Measurements from ENCODE around the gene FCAMR. TPM values are rescaled to one million over a fixed set of nuclear protein-coding genes. Genes with fewer than 3 reads are reported as not detected.

Gene FCAMR
- total RNA-seq, 1 experiment from 2014 or later: not detected

DNA sequence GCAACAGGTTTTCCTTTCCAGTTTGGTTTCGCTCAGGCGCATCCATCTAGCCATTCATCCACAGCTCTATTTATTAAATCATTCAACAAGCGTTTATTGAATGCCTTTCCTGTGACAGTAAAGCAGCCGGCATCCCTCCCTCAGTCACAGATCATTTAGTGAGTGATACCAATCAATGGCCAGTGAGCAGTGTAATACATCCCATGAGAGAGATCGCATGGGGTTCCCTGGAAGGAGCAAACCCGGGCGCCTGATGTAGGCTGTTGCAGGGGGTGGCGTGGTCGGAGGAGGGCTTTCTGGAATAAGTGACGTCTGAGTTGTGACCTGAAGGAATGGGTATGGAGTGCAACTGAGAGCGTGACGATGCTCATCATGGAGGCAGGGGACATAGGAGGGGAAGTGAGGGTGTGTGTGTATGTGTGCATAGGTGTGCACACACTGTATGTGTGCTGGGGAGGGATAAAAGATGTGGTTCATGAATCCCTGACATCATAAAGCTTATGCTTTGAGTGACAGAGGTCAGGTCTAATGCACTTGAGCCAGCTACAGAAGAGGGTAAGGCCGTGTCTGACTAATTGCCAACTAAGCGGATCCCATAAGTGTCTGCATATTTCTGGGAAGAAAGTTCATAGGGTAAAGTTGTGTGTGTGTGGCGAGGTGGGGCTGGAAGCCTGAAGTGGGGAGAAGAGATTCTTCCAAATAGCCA lies 55.1 kb downstream of the FCAMR start:
- no peak overlapping the region for H3K27ac Mint-ChIP-seq
- no peak for ATAC-seq
- H3K4me1 Mint-ChIP-seq: no peaks in the 10 kb centered on the region
- no peaks in the 10 kb centered on the region for H3K9me3 Mint-ChIP-seq
- TF ChIP-seq ZNF423 (CRISPR knock-in tag; IDR thresholded peaks at IDR 0.05): no peak
- no peak for TF ChIP-seq GRHL2 (CRISPR knock-in tag; IDR thresholded peaks at IDR 0.05; ENCODE audit: insufficient replicate concordance, severe bottlenecking)
- TF ChIP-seq SMAD4 (CRISPR knock-in tag; IDR thresholded peaks at IDR 0.05): no peak
- TF ChIP-seq, protein P1, sequence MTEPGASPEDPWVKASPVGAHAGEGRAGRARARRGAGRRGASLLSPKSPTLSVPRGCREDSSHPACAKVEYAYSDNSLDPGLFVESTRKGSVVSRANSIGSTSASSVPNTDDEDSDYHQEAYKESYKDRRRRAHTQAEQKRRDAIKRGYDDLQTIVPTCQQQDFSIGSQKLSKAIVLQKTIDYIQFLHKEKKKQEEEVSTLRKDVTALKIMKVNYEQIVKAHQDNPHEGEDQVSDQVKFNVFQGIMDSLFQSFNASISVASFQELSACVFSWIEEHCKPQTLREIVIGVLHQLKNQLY (CRISPR knock-in tag; IDR thresholded peaks at IDR 0.05): no peak
- no peak for TF ChIP-seq ZNF317 (CRISPR knock-in tag; IDR thresholded peaks at IDR 0.05; ENCODE audit: borderline replicate concordance, low read depth)
- no peak for TF ChIP-seq ETV6 (CRISPR knock-in tag; IDR thresholded peaks at IDR 0.05)
- TF ChIP-seq, protein P2, sequence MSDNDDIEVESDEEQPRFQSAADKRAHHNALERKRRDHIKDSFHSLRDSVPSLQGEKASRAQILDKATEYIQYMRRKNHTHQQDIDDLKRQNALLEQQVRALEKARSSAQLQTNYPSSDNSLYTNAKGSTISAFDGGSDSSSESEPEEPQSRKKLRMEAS (CRISPR knock-in tag; IDR thresholded peaks at IDR 0.05): no peak
- TF ChIP-seq CREM (CRISPR knock-in tag; IDR thresholded peaks at IDR 0.05): no peak
- TF ChIP-seq, protein P3, sequence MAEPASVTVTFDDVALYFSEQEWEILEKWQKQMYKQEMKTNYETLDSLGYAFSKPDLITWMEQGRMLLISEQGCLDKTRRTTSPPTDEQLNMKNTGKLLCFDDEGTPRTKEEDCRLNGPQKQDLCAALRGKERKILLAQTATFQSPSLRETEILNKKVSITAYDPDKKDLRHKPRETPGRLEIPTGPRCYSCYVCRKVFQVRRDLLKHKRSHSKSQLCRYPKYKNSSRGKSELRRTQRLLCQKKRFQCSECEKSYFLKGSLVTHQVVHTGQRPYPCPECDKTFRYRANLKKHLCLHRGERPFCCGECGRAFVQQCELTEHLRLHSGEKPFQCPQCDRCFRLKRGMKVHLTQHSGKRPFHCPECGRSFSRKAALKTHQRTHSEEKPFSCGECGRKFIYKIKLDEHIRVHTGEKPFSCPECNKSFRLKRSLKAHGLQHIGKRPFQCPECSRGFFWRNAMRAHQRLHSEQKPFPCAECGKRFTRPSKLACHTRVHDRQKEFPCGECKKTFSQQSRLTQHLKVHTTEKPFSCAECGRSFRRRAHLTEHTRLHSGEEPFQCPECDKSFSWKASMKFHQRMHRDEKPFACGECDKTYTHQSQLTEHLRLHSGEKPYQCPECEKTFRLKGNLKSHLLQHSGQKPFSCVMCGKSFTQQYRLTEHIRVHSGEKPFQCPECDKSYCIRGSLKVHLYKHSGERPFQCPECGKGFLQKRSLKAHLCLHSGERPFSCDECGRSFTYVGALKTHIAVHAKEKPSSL (CRISPR knock-in tag; conservative IDR thresholded peaks at IDR 0.05): no peak
- no peak for TF ChIP-seq CBFB (CRISPR knock-in tag; IDR thresholded peaks at IDR 0.05; ENCODE audit: low read depth)
- no peaks in the 10 kb centered on the region for H3K36me3 Mint-ChIP-seq
- no peak for DNase-seq (ENCODE audit: low spot score)
- H3K27me3 Mint-ChIP-seq (ENCODE audit: low read depth): peaks cover 18% of the 10 kb centered on the region
- no peak overlapping the region for H3K4me3 Mint-ChIP-seq
- CTCF ChIA-PET: interaction anchor here (0.7 kb wide), 2 partner anchors 223 to 408 kb away, joined by 3 read pairs; partner anchors contain the start of gene RASSF5
- POLR2A ChIA-PET: interaction anchor here (0.7 kb wide), 1 partner anchor 180 kb away, joined by 10 read pairs; no protein-coding TSS in a partner anchor

DNA sequence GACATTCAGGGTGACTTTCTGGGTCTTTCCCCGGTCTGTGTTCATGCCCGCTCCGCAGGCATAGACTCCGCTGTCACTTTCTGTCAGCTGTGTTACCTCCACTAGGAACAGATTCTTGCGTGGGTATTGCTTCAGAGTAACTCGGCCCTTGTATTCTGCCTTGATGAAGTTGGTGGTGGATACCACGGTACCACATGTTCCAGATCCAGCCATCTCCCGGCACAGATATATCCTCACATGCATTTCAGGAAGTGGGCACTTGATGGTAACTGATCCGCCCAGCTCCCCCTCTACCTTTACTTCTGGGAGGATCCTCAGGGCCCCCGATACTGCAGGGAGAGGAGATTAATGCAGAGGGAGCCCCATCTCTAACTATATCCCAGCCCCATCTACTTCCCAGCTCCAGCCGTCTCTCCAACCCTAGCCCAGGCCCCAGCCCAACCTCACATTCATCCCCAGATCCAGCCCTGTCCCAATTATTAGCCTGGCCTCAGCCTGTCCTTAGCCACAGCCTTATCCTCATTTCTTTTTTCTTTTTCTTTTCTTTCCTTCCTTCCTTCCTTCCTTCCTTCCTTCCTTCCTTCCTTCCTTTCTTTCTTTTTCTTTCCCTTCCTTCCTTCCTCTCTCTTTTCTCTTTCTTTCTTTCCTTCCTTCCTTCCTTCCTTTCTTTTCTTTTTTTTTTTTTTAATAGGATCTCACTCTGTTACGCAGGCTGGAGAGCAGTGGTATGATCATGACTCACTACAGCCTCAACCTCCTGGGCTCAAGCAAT lies 56.3 kb downstream of the FCAMR start:
- H3K27ac Mint-ChIP-seq: no peak overlapping the region
- DNase-seq (ENCODE audit: low spot score): no peak
- peaks cover 26% of the 10 kb centered on the region for H3K27me3 Mint-ChIP-seq (ENCODE audit: low read depth)
- no peaks in the 10 kb centered on the region for H3K36me3 Mint-ChIP-seq
- H3K4me3 Mint-ChIP-seq: no peak overlapping the region
- H3K4me1 Mint-ChIP-seq: peaks cover 2% of the 10 kb centered on the region
- ChIA-PET CTCF (interaction anchor here (1.8 to 3.5 kb wide), 6 partner anchors 19 to 283 kb away, joined by 9 to 35 read pairs (median 26); partner anchors contain the start of gene IL20), POLR2A (interaction anchor here (0.7 kb wide), 1 partner anchor 179 kb away, joined by 10 read pairs; no protein-coding TSS in a partner anchor)
- no peaks in the 10 kb centered on the region for H3K9me3 Mint-ChIP-seq
- no peak for ATAC-seq
- no peak for TF ChIP-seq ZNF423 (CRISPR knock-in tag; IDR thresholded peaks at IDR 0.05)
- no peak for TF ChIP-seq ELF4 (CRISPR knock-in tag; IDR thresholded peaks at IDR 0.05; ENCODE audit: low read depth)
- no peak for TF ChIP-seq MXD4 (CRISPR knock-in tag; IDR thresholded peaks at IDR 0.05; ENCODE audit: borderline replicate concordance)
- TF ChIP-seq JAZF1 (CRISPR knock-in tag; IDR thresholded peaks at IDR 0.05): no peak
- TF ChIP-seq, protein P4, sequence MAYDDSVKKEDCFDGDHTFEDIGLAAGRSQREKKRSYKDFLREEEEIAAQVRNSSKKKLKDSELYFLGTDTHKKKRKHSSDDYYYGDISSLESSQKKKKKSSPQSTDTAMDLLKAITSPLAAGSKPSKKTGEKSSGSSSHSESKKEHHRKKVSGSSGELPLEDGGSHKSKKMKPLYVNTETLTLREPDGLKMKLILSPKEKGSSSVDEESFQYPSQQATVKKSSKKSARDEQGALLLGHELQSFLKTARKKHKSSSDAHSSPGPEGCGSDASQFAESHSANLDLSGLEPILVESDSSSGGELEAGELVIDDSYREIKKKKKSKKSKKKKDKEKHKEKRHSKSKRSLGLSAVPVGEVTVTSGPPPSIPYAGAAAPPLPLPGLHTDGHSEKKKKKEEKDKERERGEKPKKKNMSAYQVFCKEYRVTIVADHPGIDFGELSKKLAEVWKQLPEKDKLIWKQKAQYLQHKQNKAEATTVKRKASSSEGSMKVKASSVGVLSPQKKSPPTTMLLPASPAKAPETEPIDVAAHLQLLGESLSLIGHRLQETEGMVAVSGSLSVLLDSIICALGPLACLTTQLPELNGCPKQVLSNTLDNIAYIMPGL (CRISPR knock-in tag; IDR thresholded peaks at IDR 0.05): no peak
- TF ChIP-seq, protein P5, sequence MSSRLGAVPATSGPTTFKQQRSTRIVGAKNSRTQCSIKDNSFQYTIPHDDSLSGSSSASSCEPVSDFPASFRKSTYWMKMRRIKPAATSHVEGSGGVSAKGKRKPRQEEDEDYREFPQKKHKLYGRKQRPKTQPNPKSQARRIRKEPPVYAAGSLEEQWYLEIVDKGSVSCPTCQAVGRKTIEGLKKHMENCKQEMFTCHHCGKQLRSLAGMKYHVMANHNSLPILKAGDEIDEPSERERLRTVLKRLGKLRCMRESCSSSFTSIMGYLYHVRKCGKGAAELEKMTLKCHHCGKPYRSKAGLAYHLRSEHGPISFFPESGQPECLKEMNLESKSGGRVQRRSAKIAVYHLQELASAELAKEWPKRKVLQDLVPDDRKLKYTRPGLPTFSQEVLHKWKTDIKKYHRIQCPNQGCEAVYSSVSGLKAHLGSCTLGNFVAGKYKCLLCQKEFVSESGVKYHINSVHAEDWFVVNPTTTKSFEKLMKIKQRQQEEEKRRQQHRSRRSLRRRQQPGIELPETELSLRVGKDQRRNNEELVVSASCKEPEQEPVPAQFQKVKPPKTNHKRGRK (CRISPR knock-in tag; IDR thresholded peaks at IDR 0.05; ENCODE audit: borderline replicate concordance): no peak
- no peak for TF ChIP-seq OVOL2 (CRISPR knock-in tag; IDR thresholded peaks at IDR 0.05; ENCODE audit: borderline replicate concordance)
- no peak for TF ChIP-seq FOXJ3 (CRISPR knock-in tag; IDR thresholded peaks at IDR 0.05; ENCODE audit: borderline replicate concordance)
- TF ChIP-seq, protein P6, sequence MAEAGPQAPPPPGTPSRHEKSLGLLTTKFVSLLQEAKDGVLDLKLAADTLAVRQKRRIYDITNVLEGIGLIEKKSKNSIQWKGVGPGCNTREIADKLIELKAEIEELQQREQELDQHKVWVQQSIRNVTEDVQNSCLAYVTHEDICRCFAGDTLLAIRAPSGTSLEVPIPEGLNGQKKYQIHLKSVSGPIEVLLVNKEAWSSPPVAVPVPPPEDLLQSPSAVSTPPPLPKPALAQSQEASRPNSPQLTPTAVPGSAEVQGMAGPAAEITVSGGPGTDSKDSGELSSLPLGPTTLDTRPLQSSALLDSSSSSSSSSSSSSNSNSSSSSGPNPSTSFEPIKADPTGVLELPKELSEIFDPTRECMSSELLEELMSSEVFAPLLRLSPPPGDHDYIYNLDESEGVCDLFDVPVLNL (CRISPR knock-in tag; IDR thresholded peaks at IDR 0.05; ENCODE audit: borderline replicate concordance, low read depth): no peak
- no peak for TF ChIP-seq NR3C1 (CRISPR knock-in tag; conservative IDR thresholded peaks at IDR 0.05; ENCODE audit: low read depth)
- no peak for TF ChIP-seq SP1 (CRISPR knock-in tag; conservative IDR thresholded peaks at IDR 0.05)
- TF ChIP-seq, protein P7, sequence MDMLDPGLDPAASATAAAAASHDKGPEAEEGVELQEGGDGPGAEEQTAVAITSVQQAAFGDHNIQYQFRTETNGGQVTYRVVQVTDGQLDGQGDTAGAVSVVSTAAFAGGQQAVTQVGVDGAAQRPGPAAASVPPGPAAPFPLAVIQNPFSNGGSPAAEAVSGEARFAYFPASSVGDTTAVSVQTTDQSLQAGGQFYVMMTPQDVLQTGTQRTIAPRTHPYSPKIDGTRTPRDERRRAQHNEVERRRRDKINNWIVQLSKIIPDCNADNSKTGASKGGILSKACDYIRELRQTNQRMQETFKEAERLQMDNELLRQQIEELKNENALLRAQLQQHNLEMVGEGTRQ (CRISPR knock-in tag; IDR thresholded peaks at IDR 0.05): no peak
- TF ChIP-seq, protein P8, sequence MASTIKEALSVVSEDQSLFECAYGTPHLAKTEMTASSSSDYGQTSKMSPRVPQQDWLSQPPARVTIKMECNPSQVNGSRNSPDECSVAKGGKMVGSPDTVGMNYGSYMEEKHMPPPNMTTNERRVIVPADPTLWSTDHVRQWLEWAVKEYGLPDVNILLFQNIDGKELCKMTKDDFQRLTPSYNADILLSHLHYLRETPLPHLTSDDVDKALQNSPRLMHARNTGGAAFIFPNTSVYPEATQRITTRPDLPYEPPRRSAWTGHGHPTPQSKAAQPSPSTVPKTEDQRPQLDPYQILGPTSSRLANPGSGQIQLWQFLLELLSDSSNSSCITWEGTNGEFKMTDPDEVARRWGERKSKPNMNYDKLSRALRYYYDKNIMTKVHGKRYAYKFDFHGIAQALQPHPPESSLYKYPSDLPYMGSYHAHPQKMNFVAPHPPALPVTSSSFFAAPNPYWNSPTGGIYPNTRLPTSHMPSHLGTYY (CRISPR knock-in tag; IDR thresholded peaks at IDR 0.05): no peak

All from WTC11 (cell line).